ENCODE data around the gene FBXO10. TPM values are rescaled to one million over a fixed set of nuclear protein-coding genes. Genes with fewer than 3 reads are reported as not detected.
"Not testable (repeated sequence)": the region's sequence is repeated elsewhere in the genome, so short reads cannot be mapped to it uniquely, and the experiment has no call there.

Gene FBXO10
- total RNA-seq, 4 donors from 2014 or later, result 5.7 to 11.4 (median 9.2) TPM

DNA sequence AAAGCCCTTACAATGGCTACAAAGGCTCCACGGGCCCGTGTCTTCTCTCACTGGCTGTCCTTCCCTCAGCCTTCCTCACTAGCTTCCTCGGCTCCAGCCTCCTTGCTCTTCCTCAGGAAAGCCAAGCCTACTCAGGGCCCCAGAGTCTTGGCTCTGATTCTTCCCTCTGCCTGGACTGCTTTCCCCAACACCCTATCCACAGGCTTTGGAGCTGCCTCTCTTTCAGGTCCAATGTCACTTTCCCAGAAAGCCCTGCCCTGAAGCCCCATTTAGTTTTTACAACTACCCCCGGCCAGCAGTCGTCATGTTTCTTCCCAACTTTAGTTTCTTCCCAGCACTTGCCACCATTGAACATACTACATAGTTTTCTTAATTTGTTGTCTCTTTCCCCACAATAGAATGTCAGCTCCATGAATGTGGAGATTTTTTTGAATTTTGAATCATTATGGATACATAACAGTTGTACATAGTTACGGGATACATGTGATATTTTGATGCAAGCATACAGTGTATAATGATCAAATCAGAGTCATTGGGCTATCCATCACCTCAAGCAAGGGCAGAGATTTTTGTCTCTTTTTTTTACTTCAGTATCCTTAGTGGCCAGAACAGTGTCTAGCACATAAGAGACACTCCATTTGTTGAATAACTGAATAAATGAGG, 33.7 kb upstream of the FBXO10 start:
- Histone ChIP-seq H3K4me1 (no peaks in the 10 kb centered on the region), H3K36me3 (no peaks in the 10 kb centered on the region), H3K27ac (no peak overlapping the region), H3K27me3 (no peaks in the 10 kb centered on the region), H3K9me3 (no peaks in the 10 kb centered on the region), H3K4me3 (no peak overlapping the region)
- WGBS, 2 donors, result 67 to 74% methylated on average over 6 of the region's 6 CpGs
- TF ChIP-seq POLR2A (IDR thresholded peaks at IDR 0.05) (no peak), EP300 (IDR thresholded peaks at IDR 0.05) (no peak)
- TF ChIP-seq, protein P1, sequence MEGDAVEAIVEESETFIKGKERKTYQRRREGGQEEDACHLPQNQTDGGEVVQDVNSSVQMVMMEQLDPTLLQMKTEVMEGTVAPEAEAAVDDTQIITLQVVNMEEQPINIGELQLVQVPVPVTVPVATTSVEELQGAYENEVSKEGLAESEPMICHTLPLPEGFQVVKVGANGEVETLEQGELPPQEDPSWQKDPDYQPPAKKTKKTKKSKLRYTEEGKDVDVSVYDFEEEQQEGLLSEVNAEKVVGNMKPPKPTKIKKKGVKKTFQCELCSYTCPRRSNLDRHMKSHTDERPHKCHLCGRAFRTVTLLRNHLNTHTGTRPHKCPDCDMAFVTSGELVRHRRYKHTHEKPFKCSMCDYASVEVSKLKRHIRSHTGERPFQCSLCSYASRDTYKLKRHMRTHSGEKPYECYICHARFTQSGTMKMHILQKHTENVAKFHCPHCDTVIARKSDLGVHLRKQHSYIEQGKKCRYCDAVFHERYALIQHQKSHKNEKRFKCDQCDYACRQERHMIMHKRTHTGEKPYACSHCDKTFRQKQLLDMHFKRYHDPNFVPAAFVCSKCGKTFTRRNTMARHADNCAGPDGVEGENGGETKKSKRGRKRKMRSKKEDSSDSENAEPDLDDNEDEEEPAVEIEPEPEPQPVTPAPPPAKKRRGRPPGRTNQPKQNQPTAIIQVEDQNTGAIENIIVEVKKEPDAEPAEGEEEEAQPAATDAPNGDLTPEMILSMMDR (IDR thresholded peaks at IDR 0.05), result no peak
- no peak for DNase-seq (ENCODE audit: low spot score in 2 of 2)

DNA sequence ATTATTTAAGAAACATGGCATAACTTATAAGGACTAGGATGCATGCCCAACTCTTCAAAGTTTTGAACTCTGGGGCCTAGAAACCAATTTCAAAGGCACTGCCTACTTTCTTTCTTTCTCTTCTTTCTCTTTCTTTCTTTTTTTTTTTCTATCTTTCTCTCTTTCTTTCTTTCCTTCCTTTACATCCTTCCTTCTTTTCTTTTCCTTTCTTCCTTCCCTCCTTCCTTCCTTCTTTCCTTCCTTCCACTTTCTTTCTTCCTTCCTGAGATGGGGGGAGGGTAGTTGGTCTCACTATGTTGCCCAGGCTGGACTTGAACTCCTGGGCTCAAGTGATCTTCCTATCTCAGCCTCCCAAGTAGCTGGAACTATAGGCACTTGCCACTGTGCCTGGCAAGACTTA, 32.1 kb upstream of the FBXO10 start:
- no peaks in the 10 kb centered on the region for H3K4me1 ChIP-seq
- H3K4me3 ChIP-seq, result no peak overlapping the region
- TF ChIP-seq, protein P1 (IDR thresholded peaks at IDR 0.05), result no peak
- TF ChIP-seq EP300 (IDR thresholded peaks at IDR 0.05) (no peak), POLR2A (IDR thresholded peaks at IDR 0.05) (no peak)
- H3K36me3 ChIP-seq, result no peaks in the 10 kb centered on the region
- H3K27me3 ChIP-seq, result no peaks in the 10 kb centered on the region
- DNase-seq (ENCODE audit: low spot score in 2 of 2), result no peak
- H3K27ac ChIP-seq, result no peak overlapping the region
- H3K9me3 ChIP-seq, result no peaks in the 10 kb centered on the region

DNA sequence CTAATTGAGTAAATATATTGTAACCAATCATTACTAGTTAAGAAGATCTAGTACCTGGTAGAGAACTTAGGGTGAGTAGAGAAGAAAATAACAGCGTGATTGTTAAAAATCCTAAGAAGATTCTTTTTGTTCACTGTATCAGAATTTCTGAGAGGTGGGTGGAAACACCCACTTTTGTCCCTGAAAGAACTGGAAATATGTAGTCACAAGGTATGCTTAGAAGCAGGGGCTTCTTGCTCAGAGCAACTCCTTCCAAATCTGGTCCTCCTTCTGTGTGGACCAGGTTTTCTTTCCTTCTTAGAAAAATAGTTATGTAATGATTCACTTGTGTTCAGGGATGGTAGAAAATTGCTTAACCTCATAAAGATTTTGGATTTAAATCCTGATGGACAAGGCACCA, 28.1 kb upstream of the FBXO10 start:
- no peaks in the 10 kb centered on the region for H3K36me3 ChIP-seq
- no peaks in the 10 kb centered on the region for H3K27me3 ChIP-seq
- 77 to 81% methylated on average over 1 of the region's 1 CpG for WGBS, 2 donors
- no peak for TF ChIP-seq EP300 (IDR thresholded peaks at IDR 0.05)
- TF ChIP-seq, protein P1 (IDR thresholded peaks at IDR 0.05), result no peak
- no peak for TF ChIP-seq POLR2A (IDR thresholded peaks at IDR 0.05)
- no peaks in the 10 kb centered on the region for H3K9me3 ChIP-seq
- no peak for DNase-seq (ENCODE audit: low spot score in 2 of 2)
- H3K4me1 ChIP-seq, result no peaks in the 10 kb centered on the region
- no peak overlapping the region for H3K27ac ChIP-seq
- no peak overlapping the region for H3K4me3 ChIP-seq

DNA sequence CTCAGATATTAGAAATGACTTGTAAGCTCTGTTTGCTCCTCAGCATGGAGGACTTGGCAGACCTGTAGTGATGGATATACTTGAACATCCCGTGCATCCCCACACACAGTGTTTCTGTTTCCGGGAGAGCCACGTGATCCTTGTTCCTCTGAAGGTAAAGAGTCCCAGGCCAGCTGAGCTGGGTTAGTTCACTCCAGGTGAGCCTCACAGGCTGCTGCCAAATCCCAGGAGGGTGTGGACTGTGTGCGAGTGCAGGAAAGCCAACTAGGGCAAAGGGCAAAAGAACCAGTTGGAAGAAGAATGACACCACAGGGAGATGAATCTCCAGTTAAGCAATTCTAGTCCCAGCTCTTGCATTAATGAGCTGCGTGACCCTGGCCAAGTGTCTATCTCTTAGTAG, 26.6 kb upstream of the FBXO10 start:
- DNase-seq (ENCODE audit: low spot score in 2 of 2), result peak in 1 of 2 donors; percentile 16
- 62 to 64% methylated on average over 5 of the region's 5 CpGs for WGBS, 2 donors
- H3K27ac ChIP-seq, result no peak overlapping the region

DNA sequence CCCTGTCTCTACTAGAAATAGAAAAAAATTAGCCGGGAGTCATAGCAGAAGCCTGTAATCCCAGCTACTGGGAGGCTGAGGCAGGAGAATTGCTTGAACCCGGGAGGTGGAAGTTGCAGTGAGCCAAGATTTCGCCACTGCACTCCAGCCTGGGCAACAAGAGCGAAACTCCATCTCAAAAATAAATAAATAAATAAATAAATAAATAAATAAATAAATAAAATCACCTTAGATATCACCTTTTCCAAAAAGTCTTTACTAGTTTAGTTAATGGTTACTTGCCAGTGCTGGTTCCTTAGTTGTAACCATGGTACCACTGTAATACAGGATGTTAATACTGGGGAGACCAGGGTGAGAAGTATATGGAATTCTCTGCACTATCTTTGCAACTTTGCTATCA, 25.9 kb upstream of the FBXO10 start:
- H3K36me3 ChIP-seq; H3K27me3 ChIP-seq; H3K4me3 ChIP-seq; H3K4me1 ChIP-seq; H3K9me3 ChIP-seq; H3K27ac ChIP-seq; DNase-seq (ENCODE audit: low spot score in 2 of 2): not testable (repeated sequence)
- WGBS, 2 donors, result 87 to 89% methylated on average over 4 of the region's 4 CpGs

More for the DNA sequence above, 26.6 kb upstream of the FBXO10 start:
- Histone ChIP-seq H3K9me3 (no peaks in the 10 kb centered on the region), H3K27me3 (no peaks in the 10 kb centered on the region), H3K4me1 (no peaks in the 10 kb centered on the region), H3K36me3 (no peaks in the 10 kb centered on the region), H3K4me3 (no peak overlapping the region)
- TF ChIP-seq EP300 (IDR thresholded peaks at IDR 0.05), result peak in 1 of 2 donors; percentile 33
- TF ChIP-seq, protein P1 (IDR thresholded peaks at IDR 0.05), result no peak
- no peak for TF ChIP-seq POLR2A (IDR thresholded peaks at IDR 0.05)

DNA sequence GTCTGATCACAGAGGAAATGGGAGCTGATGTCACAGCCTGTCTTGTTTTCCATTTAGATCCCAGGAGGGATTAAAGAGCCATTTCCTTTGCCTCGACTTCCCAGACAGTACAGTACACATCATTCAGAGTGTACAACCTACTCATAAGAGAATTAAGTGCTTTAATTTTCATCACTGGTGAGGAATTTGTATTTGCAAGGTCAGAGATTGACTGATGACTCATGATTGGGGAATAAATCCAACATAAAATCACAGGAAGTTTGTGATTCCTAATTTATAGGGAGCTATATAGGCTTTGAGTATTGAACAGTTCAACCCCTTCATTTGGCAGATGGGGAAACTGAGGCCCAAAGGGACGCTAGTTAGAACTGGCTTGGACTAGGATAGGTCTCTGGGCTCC, 20.3 kb upstream of the FBXO10 start:
- TF ChIP-seq EP300 (IDR thresholded peaks at IDR 0.05) (no peak), POLR2A (IDR thresholded peaks at IDR 0.05) (no peak)
- TF ChIP-seq, protein P1 (IDR thresholded peaks at IDR 0.05), result no peak
- no peaks in the 10 kb centered on the region for H3K36me3 ChIP-seq
- no peak overlapping the region for H3K27ac ChIP-seq
- H3K9me3 ChIP-seq, result no peaks in the 10 kb centered on the region
- no peaks in the 10 kb centered on the region for H3K27me3 ChIP-seq
- peaks cover 0 to 22% (median 12%) of the 10 kb centered on the region in 4 donors for H3K4me1 ChIP-seq
- no peak overlapping the region for H3K4me3 ChIP-seq
- no peak for DNase-seq (ENCODE audit: low spot score in 2 of 2)
- WGBS, 2 donors, result 35 to 52% methylated on average over 2 of the region's 2 CpGs

All from tibial nerve (tissue), 4 donors.